HG03097 (cell line): ENCODE results near the gene C13orf46.

Experiments used
- ATAC-seq: cut with Tn5 transposase; IDR thresholded peaks from one replicate; pipeline ENCODE4 v1.9.1; 2021; ENCODE audit not compliant: unreplicated experiment, low FRiP score

C13orf46 gene

GRCh38 chr13:113972451-113973217 lies 1.2 kb downstream of the C13orf46 start:
- ATAC-seq, result no peak

DNA sequence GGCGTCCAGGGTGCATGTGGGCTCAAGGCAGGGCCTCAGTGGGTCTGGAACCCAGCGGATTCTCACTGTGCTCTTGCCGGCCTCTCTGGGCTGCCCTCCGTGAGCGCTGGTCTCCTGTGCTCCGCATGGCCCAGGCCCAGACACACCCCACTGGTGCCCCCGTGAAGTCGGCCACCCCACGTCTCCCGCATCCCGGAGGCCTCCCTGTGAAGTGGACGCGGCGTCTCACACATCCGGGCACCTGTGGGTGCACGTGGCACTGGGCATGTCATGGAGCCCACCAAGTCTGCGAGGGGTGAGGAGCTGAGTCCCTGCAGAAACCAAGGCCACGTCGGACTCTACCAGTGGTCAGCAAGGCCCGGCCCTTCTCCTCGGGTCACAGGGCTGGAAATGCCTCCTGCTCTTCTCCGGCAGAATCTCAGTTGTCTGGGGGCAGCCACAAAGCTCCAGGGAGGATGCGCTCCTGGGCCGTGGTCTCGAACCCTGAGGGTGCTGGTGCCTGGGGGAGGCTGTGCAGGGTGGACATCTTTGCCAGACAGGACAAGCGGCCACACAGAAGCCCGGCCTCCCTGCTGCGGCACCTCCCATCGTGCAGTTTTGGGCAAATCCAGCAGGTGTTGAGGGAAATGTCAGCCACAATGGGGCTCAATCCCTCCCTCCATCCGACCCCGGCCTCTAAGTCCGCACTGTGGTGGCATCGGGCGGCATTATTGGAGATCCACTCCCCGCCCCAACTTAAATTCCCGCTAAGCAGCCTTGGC lies 2.2 kb downstream of the C13orf46 start:
- no peak for ATAC-seq

DNA sequence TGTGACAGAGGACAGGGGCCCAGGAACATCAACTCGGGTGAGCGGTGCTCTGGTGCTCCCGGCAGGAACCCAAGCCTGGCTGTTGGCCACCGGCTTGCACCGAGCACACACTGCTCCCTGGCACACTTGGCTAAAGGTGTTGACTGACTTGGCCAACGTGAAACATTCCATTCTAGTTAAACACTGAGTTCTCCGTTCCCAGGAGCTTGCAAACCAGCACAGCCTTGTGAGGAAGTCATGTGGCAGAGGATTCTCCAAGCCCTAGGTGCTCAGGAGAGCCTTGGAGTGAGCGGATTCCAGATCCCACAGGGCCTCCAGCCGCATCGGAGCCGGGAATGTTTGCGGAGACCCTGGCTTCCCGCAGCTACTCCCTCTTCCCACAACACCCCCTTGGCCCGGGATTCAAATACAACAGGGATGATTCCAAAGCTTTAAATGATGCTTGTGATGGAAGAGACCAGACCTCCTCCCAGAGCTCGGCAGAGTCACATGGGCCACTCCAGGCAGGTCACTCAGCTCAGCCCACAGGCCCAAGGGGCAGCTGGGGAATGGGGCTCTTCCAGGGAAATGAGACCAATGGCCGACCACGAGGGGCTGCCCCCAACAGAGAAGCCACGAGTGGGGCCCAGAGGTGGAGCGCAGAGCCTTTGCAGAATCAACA lies 2.9 kb downstream of the C13orf46 start:
- ATAC-seq, result no peak

DNA sequence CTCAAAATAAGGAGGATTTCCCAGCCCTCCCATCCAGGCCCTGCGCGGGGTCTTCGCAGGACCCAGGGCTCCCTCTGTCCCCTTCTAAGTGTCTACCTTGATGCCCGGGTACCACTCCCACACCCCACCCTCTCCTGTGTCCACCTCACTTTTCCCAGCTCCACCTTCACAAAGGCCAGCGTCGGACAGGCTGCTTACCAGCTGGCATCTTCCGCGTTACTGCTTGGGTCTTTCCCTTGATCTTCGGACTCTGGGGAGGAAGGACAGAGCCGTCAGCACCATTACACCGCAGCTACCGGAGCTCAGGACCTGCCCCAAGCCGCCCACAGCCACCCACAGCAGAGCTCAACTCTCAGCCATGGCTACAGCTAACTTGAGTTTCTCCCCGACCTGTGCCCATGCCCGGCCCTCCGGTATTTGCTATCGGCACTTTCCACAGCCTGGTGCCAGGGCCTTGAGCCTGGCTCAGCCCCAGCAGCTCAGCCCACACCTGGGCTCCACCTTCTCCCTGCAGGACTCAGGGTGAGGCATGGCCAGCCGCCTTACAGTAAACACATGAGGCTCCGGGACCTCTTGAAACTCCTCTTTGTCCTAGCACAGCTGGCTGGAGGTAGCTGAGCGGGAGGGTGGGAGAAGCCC lies 3.8 kb downstream of the C13orf46 start:
- ATAC-seq, result no peak

- no peak for ATAC-seq
Measured at GRCh38 chr13:113969311-113969972, 4.4 kb downstream of the C13orf46 start.

- ATAC-seq, result no peak
Measured at GRCh38 chr13:113968463-113969310, 5.2 kb downstream of the C13orf46 start.

GRCh38 chr13:113967729-113968462 lies 6.0 kb downstream of the C13orf46 start:
- no peak for ATAC-seq

GRCh38 chr13:113967206-113967720 lies 6.6 kb downstream of the C13orf46 start:
- ATAC-seq, result no peak

- ATAC-seq, result no peak
Measured at GRCh38 chr13:113965968-113966884, 7.7 kb downstream of the C13orf46 start.

GRCh38 chr13:113965383-113965874 lies 8.4 kb downstream of the C13orf46 start:
- no peak for ATAC-seq

GRCh38 chr13:113964251-113964995 lies 9.5 kb downstream of the C13orf46 start:
- no peak for ATAC-seq

GRCh38 chr13:113963376-113963775 lies 10.5 kb downstream of the C13orf46 start:
- no peak for ATAC-seq

DNA sequence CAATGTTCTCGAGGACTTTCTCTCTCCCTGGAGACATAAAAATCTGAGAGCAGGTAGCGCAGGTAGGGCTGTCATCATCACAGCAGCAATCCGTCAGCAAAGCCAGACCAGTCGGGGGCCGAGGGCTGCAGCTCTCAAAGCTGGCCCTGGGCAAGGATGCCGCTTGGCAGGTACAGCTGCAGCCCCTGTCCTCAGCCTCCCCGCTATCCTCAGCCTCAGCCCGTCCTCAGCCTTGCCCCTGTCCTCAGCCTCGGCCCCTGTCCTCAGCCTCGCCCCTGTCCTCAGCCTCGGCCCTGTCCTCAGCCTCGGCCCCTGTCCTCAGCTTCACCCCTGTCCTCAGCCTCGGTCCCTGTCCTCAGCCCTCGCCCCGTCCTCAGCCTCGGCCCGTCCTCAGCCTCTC lies 10.9 kb downstream of the C13orf46 start:
- ATAC-seq, result no peak

GRCh38 chr13:113962386-113962785 lies 11.5 kb downstream of the C13orf46 start:
- ATAC-seq, result no peak

GRCh38 chr13:113960276-113960948 lies 13.5 kb downstream of the C13orf46 start:
- ATAC-seq, result no peak

DNA sequence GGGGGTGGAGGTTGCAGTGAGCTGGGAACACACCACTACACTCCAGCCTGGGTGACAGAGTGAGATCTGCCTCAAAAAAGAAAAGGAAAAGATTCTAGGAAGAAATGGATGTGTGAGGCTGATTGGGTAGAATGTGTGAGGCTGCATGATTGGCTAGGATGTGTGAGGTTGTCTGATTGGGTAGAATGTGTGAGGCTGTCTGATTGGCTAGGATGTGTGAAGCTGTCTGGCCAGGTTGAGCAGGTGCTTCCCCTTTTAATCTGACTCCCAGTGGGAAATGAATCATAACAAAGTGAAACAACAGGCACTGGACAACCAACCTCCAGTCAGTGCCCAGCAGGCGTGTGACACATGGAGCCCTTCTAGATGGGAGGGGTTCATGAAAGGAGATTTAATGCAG lies 14.7 kb downstream of the C13orf46 start:
- ATAC-seq, result no peak
